ENCODE data around the gene TARBP1.
"Not testable (repeated sequence)": the region's sequence is repeated elsewhere in the genome, so short reads cannot be mapped to it uniquely, and the experiment has no call there.

The TARBP1 gene

DNA sequence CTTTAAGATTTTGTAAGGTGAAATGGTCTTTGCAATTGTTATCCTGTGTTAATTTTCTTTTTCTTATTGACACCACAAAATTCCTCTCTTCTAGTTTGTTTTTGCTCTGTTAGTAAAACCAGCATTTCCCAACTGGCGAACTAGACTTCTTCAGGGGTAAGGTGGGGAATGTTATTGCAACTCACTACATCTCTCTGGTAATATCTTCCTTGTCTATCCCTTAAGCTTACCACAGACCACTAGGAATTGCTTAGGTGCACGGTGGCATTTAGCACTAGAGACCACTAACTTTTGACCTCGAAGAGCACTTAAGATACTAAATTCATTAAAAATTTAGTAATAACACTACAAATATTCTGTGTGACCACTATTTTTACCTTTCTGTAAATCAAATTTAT lies 109.9 kb downstream of the TARBP1 start:
- Histone ChIP-seq H3K9me3 (ENCODE audit: control insufficient read depth, low read length) (no peaks in the 10 kb centered on the region), H3K36me3 (ENCODE audit: control insufficient read depth, insufficient read depth, low read length) (no peaks in the 10 kb centered on the region), H3K4me1 (ENCODE audit: control insufficient read depth, insufficient read depth, low read length, poor library complexity, severe bottlenecking) (no peaks in the 10 kb centered on the region), H3K4me3 (ENCODE audit: extremely low read depth, insufficient read depth, low read length, poor library complexity, severe bottlenecking) (no peak overlapping the region), H3K27ac (ENCODE audit: low read depth, low read length, severe bottlenecking) (no peak overlapping the region)
- 80% methylated on average over 1 of the region's 3 CpGs; no CpG with 5 or more reads in 1 of the 2 experiments for WGBS, 2 experiments (ENCODE audit: insufficient coverage in 2 of 2)

DNA sequence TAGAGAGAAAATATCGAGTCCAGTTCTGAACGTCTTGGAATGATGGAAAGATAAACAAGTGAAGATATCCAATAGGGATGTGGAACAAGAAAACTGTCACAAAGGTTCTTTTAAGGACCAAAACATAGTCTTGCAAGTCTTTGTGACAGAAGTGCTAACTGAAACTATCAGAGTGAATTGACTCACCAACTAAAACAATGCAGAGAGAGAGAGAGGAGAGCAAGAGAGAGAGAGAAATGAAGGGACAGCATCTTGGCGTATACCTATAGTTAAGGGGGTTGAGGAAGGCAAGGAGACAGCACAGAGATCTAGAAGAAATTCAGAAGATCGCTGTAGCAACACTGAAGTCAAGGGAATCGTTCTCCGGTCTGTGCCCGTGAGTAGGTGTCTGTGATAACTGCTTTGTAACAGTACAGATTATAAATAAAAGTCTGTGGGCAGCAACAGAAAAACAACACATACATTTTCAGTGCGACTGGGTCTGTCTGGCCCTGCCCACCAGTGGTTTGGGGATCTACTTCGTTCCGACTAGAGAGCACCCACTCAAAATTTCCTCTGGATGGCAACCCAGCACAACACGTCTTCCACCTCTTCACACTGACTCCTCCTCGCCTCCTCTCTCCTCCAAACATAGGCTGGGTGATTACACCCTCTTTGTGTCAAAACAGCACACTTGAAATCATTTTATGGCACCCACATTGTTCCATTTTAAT lies 110.5 kb downstream of the TARBP1 start:
- Histone ChIP-seq H3K4me3 (ENCODE audit: extremely low read depth, insufficient read depth, low read length, poor library complexity, severe bottlenecking) (no peak overlapping the region), H3K4me1 (ENCODE audit: control insufficient read depth, insufficient read depth, low read length, poor library complexity, severe bottlenecking) (no peaks in the 10 kb centered on the region), H3K36me3 (ENCODE audit: control insufficient read depth, insufficient read depth, low read length) (no peaks in the 10 kb centered on the region), H3K9me3 (ENCODE audit: control insufficient read depth, low read length) (no peaks in the 10 kb centered on the region), H3K27ac (ENCODE audit: low read depth, low read length, severe bottlenecking) (no peak overlapping the region)
- 84 to 86% methylated on average over 3 to 11 of the region's 12 CpGs for WGBS, 2 experiments (ENCODE audit: insufficient coverage in 2 of 2)

DNA sequence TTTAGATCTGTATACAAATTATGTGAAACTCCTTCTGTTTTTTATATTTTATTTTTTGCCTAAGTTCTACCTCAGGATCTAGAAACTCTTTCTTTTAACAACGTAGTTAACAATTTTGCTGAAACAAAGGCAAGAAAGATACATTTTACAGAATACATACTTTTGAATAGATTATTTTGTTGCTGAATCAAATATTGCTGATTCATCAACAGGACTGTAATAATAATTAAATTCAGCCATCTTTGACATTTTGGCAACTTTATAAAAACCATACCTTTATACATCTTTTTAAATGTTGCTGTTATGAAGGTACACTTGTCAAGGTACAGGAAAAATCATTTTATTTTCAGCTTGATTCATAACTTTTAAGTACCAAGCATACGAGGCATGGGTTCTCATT lies 116.4 kb downstream of the TARBP1 start:
- Histone ChIP-seq H3K4me1 (ENCODE audit: control insufficient read depth, insufficient read depth, low read length, poor library complexity, severe bottlenecking) (no peaks in the 10 kb centered on the region), H3K4me3 (ENCODE audit: extremely low read depth, insufficient read depth, low read length, poor library complexity, severe bottlenecking) (no peak overlapping the region), H3K9me3 (ENCODE audit: control insufficient read depth, low read length) (no peaks in the 10 kb centered on the region), H3K36me3 (ENCODE audit: control insufficient read depth, insufficient read depth, low read length) (no peaks in the 10 kb centered on the region), H3K27ac (ENCODE audit: low read depth, low read length, severe bottlenecking) (no peak overlapping the region)
- 100% methylated on average over 1 of the region's 2 CpGs; no CpG with 5 or more reads in 1 of the 2 experiments for WGBS, 2 experiments (ENCODE audit: insufficient coverage in 2 of 2)

DNA sequence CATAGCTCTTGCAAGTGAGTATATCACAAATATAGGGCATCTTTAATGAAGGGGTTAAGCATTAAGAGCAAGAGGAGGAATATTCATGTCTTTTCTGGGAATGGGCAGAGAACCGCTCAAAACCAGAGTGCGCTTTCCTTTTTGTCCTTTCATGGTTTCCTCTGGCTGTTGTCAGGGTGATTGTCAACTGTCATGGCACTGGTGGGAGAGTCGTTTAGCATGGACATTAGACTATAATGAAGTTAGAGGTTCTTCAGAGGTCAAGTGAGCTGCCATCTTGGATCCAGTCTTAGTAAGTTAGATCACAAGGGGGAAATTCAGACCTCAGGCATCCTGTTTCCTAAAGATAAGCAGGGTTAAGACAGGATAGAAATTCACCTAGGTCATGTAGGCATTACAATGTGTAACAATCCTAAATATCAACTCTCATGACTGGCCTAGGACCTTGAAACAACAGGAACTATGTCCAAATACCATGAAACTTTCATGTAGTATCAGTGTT lies 117.8 kb downstream of the TARBP1 start:
- Histone ChIP-seq H3K36me3 (ENCODE audit: control insufficient read depth, insufficient read depth, low read length) (no peaks in the 10 kb centered on the region), H3K9me3 (ENCODE audit: control insufficient read depth, low read length) (no peaks in the 10 kb centered on the region), H3K4me1 (ENCODE audit: control insufficient read depth, insufficient read depth, low read length, poor library complexity, severe bottlenecking) (no peaks in the 10 kb centered on the region), H3K27ac (ENCODE audit: low read depth, low read length, severe bottlenecking) (no peak overlapping the region), H3K4me3 (ENCODE audit: extremely low read depth, insufficient read depth, low read length, poor library complexity, severe bottlenecking) (no peak overlapping the region)
- 95 to 100% methylated on average over 2 of the region's 3 CpGs for WGBS, 2 experiments (ENCODE audit: insufficient coverage in 2 of 2)

DNA sequence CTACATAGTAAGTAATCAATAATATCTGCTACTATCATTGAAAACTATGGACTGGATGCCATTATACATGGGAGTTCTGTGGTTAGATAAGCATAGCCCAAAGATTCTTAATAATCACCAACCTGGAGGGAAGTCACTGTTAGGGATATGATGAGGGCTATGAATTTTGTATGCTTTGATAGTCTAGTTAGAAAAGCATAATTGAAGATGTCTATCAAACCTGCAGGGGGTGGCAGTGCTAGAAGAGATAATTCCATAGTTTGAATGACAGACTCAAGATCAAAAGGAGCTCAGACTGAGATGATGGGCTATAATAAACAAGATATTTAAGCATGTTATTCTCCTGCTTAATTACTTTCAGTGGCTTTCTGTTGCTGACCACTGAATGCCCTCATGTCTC lies 121.1 kb downstream of the TARBP1 start:
- no peaks in the 10 kb centered on the region for H3K9me3 ChIP-seq (ENCODE audit: control insufficient read depth, low read length)

DNA sequence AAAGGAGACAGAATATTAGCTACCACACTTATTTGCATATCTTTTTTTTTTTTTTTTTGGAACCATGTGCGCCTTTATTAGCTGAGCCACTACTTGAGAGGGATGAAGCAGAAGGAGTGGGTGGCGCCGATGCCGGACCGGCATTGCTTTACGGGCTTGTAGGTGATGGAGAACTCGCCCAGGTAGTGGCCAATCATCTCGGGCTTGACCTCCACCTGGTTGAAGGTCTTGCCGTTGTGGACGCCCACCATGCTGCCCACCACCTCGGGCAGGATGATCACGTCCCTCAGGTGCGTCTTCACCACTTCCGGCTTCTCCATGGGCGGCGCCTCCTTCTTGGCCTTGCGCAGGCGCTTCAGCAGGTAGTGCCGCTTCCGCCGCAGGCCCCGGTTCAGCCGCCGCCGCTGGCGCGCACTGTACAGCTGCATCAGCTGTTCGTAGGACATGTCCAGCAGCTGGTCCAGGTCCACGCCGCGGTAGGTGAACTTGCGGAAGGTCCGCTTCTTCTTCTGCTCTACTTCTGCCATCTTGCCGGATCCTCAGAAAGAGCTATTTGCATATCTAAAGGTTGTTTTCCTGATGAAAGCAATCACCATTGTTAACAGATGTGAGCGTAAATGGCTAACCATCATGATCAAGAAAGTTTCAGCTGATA lies 122.2 kb downstream of the TARBP1 start:
- H3K9me3 ChIP-seq (ENCODE audit: control insufficient read depth, low read length); H3K36me3 ChIP-seq (ENCODE audit: control insufficient read depth, insufficient read depth, low read length); H3K27ac ChIP-seq (ENCODE audit: low read depth, low read length, severe bottlenecking); H3K4me1 ChIP-seq (ENCODE audit: control insufficient read depth, insufficient read depth, low read length, poor library complexity, severe bottlenecking); H3K4me3 ChIP-seq (ENCODE audit: extremely low read depth, insufficient read depth, low read length, poor library complexity, severe bottlenecking): not testable (repeated sequence)
- WGBS, 2 experiments (ENCODE audit: insufficient coverage in 2 of 2) = 94% methylated on average over 22 to 32 of the region's 35 CpGs

More for the DNA sequence above, 121.1 kb downstream of the TARBP1 start:
- no peak overlapping the region for H3K27ac ChIP-seq (ENCODE audit: low read depth, low read length, severe bottlenecking)
- no peaks in the 10 kb centered on the region for H3K4me1 ChIP-seq (ENCODE audit: control insufficient read depth, insufficient read depth, low read length, poor library complexity, severe bottlenecking)
- H3K4me3 ChIP-seq (ENCODE audit: extremely low read depth, insufficient read depth, low read length, poor library complexity, severe bottlenecking) = no peak overlapping the region
- H3K36me3 ChIP-seq (ENCODE audit: control insufficient read depth, insufficient read depth, low read length) = no peaks in the 10 kb centered on the region

DNA sequence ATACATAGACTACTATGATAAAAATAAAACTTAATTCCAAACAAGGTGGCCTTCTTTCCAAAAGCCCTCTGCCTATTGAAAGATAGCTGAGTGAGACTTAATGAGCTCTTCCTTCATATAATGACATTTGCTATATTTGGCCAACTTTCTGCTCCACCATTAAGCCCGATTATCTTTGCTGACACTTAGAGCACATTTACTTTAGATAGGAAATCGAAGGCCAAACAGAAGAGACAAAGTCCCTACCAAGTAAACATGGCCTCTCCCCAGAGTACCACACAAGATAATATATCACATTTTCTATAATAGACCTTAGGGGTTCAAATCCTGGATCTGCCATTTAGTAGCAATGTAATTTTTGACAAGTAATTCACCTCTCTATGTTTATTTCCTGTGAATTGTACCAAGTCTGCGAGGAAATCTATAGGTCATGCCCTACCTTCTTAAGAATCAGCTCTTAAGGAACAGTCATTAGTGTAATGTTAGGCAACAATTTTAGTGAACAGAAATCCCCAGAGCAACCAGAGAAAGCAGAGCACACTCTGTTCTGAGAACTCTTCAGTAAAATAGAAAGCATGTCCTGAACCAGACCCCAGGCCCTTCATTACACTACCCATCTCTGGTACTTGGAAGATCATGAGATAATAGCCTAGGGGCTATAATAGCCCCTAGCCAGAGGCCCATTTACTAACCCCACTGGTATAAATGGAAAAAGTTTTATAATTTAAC lies 123.0 kb downstream of the TARBP1 start:
- Histone ChIP-seq H3K4me1 (ENCODE audit: control insufficient read depth, insufficient read depth, low read length, poor library complexity, severe bottlenecking) (no peaks in the 10 kb centered on the region), H3K27ac (ENCODE audit: low read depth, low read length, severe bottlenecking) (no peak overlapping the region), H3K9me3 (ENCODE audit: control insufficient read depth, low read length) (no peaks in the 10 kb centered on the region), H3K36me3 (ENCODE audit: control insufficient read depth, insufficient read depth, low read length) (no peaks in the 10 kb centered on the region), H3K4me3 (ENCODE audit: extremely low read depth, insufficient read depth, low read length, poor library complexity, severe bottlenecking) (no peak overlapping the region)
- WGBS, 2 experiments (ENCODE audit: insufficient coverage in 2 of 2) = 80% methylated on average over 2 of the region's 3 CpGs; no CpG with 5 or more reads in 1 of the 2 experiments

DNA sequence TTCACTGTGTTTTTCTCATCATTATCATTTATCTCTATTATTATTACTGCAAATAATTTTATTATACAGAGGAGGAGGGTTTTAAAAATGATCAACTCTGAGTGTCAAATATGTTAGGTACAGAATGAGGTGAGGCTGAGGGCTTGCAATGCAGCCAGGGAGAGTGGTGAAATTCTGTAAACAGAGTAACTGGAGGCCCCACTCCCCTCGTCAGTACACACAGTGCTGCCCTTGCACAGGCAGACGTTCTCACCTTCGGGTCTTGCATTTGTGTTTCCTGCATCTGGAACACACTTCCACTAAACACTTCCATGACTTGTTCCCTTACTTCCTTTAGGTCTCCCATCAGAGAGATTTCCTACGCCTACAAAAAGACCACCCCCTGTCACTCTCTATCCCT lies 130.0 kb downstream of the TARBP1 start:
- no peaks in the 10 kb centered on the region for H3K9me3 ChIP-seq (ENCODE audit: control insufficient read depth, low read length)
- 60 to 77% methylated on average over 1 to 2 of the region's 4 CpGs for WGBS, 2 experiments (ENCODE audit: insufficient coverage in 2 of 2)
- no peaks in the 10 kb centered on the region for H3K4me1 ChIP-seq (ENCODE audit: control insufficient read depth, insufficient read depth, low read length, poor library complexity, severe bottlenecking)
- no peaks in the 10 kb centered on the region for H3K36me3 ChIP-seq (ENCODE audit: control insufficient read depth, insufficient read depth, low read length)
- no peak overlapping the region for H3K27ac ChIP-seq (ENCODE audit: low read depth, low read length, severe bottlenecking)
- no peak overlapping the region for H3K4me3 ChIP-seq (ENCODE audit: extremely low read depth, insufficient read depth, low read length, poor library complexity, severe bottlenecking)

DNA sequence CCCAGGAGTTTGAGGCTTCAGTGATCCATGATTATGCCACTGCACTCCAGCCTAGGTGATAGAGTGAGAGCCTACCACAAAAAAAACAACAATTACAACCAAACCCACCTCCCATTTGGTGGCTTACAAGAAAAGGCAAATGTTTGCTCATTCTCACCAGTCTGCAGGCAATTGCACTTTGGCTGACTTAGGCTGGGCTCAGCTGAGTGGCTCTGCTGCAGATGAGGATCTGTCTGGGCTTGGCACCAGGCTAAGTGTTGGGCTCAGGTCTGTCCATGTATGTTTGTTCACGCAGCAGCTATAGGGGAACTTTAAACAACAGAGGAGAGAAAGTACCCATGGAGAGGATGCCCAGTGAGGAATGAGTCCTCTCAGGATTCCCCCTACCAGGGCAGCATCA lies 133.7 kb downstream of the TARBP1 start:
- no peak overlapping the region for H3K4me3 ChIP-seq (ENCODE audit: extremely low read depth, insufficient read depth, low read length, poor library complexity, severe bottlenecking)
- no peaks in the 10 kb centered on the region for H3K9me3 ChIP-seq (ENCODE audit: control insufficient read depth, low read length)
- H3K36me3 ChIP-seq (ENCODE audit: control insufficient read depth, insufficient read depth, low read length) = no peaks in the 10 kb centered on the region
- WGBS, 2 experiments (ENCODE audit: insufficient coverage in 2 of 2) = no CpG with 5 or more reads among the region's 1 CpG
- H3K4me1 ChIP-seq (ENCODE audit: control insufficient read depth, insufficient read depth, low read length, poor library complexity, severe bottlenecking) = no peaks in the 10 kb centered on the region
- H3K27ac ChIP-seq (ENCODE audit: low read depth, low read length, severe bottlenecking) = no peak overlapping the region

DNA sequence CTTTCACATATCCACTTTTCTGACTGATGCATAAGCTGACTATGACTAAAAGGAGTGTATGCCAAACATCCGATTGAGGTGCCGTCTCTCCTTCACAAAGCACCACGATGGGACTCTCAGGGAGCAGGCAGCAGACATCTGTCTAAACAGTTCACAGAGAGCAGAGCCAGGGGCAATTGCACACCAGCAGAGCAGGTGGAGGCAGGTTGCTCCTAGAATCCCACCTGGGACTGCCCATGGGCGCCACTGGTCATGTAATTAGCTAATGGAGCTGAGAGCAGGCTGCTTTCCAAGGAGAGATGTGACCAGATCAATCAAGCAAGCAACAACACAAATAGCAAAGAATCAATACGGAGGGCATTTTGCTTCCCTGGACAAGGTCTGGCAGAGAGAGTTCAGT lies 136.2 kb downstream of the TARBP1 start:
- H3K4me1 ChIP-seq (ENCODE audit: control insufficient read depth, insufficient read depth, low read length, poor library complexity, severe bottlenecking) = no peaks in the 10 kb centered on the region
- H3K27ac ChIP-seq (ENCODE audit: low read depth, low read length, severe bottlenecking) = no peak overlapping the region
- 88 to 95% methylated on average over 3 of the region's 5 CpGs for WGBS, 2 experiments (ENCODE audit: insufficient coverage in 2 of 2)
- no peak overlapping the region for H3K4me3 ChIP-seq (ENCODE audit: extremely low read depth, insufficient read depth, low read length, poor library complexity, severe bottlenecking)
- peaks cover 8% of the 10 kb centered on the region for H3K9me3 ChIP-seq (ENCODE audit: control insufficient read depth, low read length)
- H3K36me3 ChIP-seq (ENCODE audit: control insufficient read depth, insufficient read depth, low read length) = no peaks in the 10 kb centered on the region
